GM23338 (cell line): ENCODE data around the gene STK38. TPM values are rescaled to one million over a fixed set of nuclear protein-coding genes. Genes with fewer than 3 reads are reported as not detected.

Experiments used
- ATAC-seq: fragments of 200-7000 bp; cut with Tn5 transposase; 3 replicates; pipeline ENCODE4 v1.9.1; 2020
- DNase-seq: peaks from one replicate; pipeline ENCODE4 v3.0.0-alpha.2; 2015; ENCODE audit warnings: low spot score
- H2AFZ ChIP-seq: fragments of 200-600 bp; sonication (generic); 2 replicates; pipeline ENCODE4 v1.8.0; 2016; ENCODE audit warnings: antibody characterized with exemption, mild to moderate bottlenecking, moderate library complexity
- H3F3A ChIP-seq: fragments of 200-600 bp; sonication (generic); replicated peaks from 2 replicates; pipeline ENCODE4 v1.8.0; 2017; ENCODE audit warnings: antibody characterized with exemption, mixed run types, low read depth
- H3K27ac ChIP-seq: fragments of 200-600 bp; sonication (generic); 2 replicates; pipeline ENCODE4 v1.6.1; 2016; ENCODE audit warnings: low read depth
- H3K27me3 ChIP-seq: fragments of 200-600 bp; sonication (generic); 2 replicates; pipeline ENCODE4 v1.8.0; 2016; ENCODE audit warnings: mild to moderate bottlenecking, mixed run types, moderate library complexity; ENCODE audit not compliant: insufficient read depth
- H3K36me3 ChIP-seq: fragments of 200-600 bp; sonication (generic); 2 replicates; pipeline ENCODE4 v1.8.0; 2016; ENCODE audit warnings: mild to moderate bottlenecking; ENCODE audit not compliant: insufficient read depth
- H3K4me1 ChIP-seq: fragments of 200-600 bp; sonication (generic); 2 replicates; pipeline ENCODE4 v1.8.0; 2016; ENCODE audit warnings: mild to moderate bottlenecking, moderate library complexity; ENCODE audit not compliant: insufficient read depth
- H3K4me2 ChIP-seq: fragments of 200-600 bp; sonication (generic); 2 replicates; pipeline ENCODE4 v1.7.1; 2017; ENCODE audit warnings: mixed run types
- H3K4me3 ChIP-seq: fragments of 200-600 bp; sonication (generic); 2 replicates; pipeline ENCODE4 v1.6.1; 2016; ENCODE audit warnings: mixed run types
- H3K79me2 ChIP-seq: fragments of 200-600 bp; sonication (generic); replicated peaks from 2 replicates; pipeline ENCODE4 v1.8.0; 2017; ENCODE audit warnings: mild to moderate bottlenecking; ENCODE audit not compliant: insufficient read depth
- H3K9me2 ChIP-seq: fragments of 200-600 bp; sonication (generic); 2 replicates; pipeline ENCODE4 v1.8.0; 2017; ENCODE audit not compliant: insufficient read depth
- H4K20me1 ChIP-seq: fragments of 200-600 bp; sonication (generic); replicated peaks from 2 replicates; pipeline ENCODE4 v1.8.0; 2017; ENCODE audit warnings: mild to moderate bottlenecking; ENCODE audit not compliant: insufficient read depth
- H3K27ac Mint-ChIP-seq: 2 replicates; pipeline ENCODE4 v1.8.0; 2020; ENCODE audit warnings: inconsistent platforms, mild to moderate bottlenecking, moderate library complexity, mixed read lengths
- H3K27me3 Mint-ChIP-seq: 3 replicates; pipeline ENCODE4 v1.8.0; 2022; ENCODE audit warnings: low read depth, mild to moderate bottlenecking, moderate library complexity, mixed read lengths, inconsistent platforms; ENCODE audit not compliant: insufficient read depth, poor library complexity
- H3K36me3 Mint-ChIP-seq: 3 replicates; pipeline ENCODE4 v1.8.0; 2021; ENCODE audit warnings: low read depth, mild to moderate bottlenecking, inconsistent platforms, moderate library complexity, mixed read lengths
- H3K4me1 Mint-ChIP-seq: 3 replicates; pipeline ENCODE4 v1.8.0; 2020; ENCODE audit warnings: mild to moderate bottlenecking, inconsistent platforms, mixed read lengths
- H3K4me3 Mint-ChIP-seq: 3 replicates; pipeline ENCODE4 v1.8.0; 2021; ENCODE audit warnings: moderate library complexity, mild to moderate bottlenecking, inconsistent platforms, mixed read lengths
- H3K9me3 Mint-ChIP-seq: 3 replicates; pipeline ENCODE4 v1.8.0; 2020; ENCODE audit warnings: moderate library complexity, mild to moderate bottlenecking, inconsistent platforms, mixed read lengths
- EZH2 ChIP-seq: fragments of 200-600 bp; sonication (generic); IDR thresholded peaks from one replicate; pipeline ENCODE4 v1.8.0; 2017; ENCODE audit warnings: antibody characterized with exemption, mild to moderate bottlenecking, low read depth; ENCODE audit not compliant: unreplicated experiment
- EZH2phosphoT487 ChIP-seq: fragments of 200-600 bp; sonication (generic); IDR thresholded peaks from one replicate; pipeline ENCODE4 v1.8.1; 2018; ENCODE audit warnings: antibody characterized with exemption; ENCODE audit not compliant: unreplicated experiment
- JUNB ChIP-seq: IDR thresholded peaks from one replicate; pipeline ENCODE4 v1.6.1; 2016; ENCODE audit warnings: antibody characterized with exemption; ENCODE audit not compliant: unreplicated experiment
- POLR2AphosphoS5 ChIP-seq: IDR thresholded peaks from 2 replicates; pipeline ENCODE4 v1.6.1; 2016; ENCODE audit warnings: antibody characterized with exemption, low read depth
- ZNF114 ChIP-seq: fragments of 250-450 bp; sonication (Bioruptor Pico); IDR thresholded peaks from 2 replicates; pipeline ENCODE4 v1.5.0; 2020; ENCODE audit warnings: mild to moderate bottlenecking, moderate library complexity
- ZNF462 ChIP-seq: fragments of 250-450 bp; sonication (Bioruptor Pico); IDR thresholded peaks from 2 replicates; pipeline ENCODE4 v1.5.0; 2020; ENCODE audit warnings: mild to moderate bottlenecking, moderate library complexity
- long read RNA-seq: library from polyadenylated mRNA; unstranded; transcript quantifications from one replicate; pipeline ENCODE4 v2.0.0, GENCODE V29; 2020; ENCODE audit not compliant: unreplicated experiment
- polyA plus RNA-seq: library from polyadenylated mRNA; unstranded; fragments of >200 nt; fragmentation: Nextera tagmentation; extraction: Ambion mirVana; gene quantifications from 2 replicates; pipeline ENCODE4 v1.2.1, GENCODE V29; 2016
- total RNA-seq: library from RNA; depleted of rRNA; stranded (reverse); fragments of >200 nt; shearing (Covaris generic); gene quantifications from 2 replicates; pipeline ENCODE4 v1.2.3, GENCODE V29; 2014; rRNA removed
- TF ChIP-seq, protein P1 (sequence below): IDR thresholded peaks from one replicate; pipeline ENCODE4 v1.6.1; 2018; ENCODE audit warnings: antibody characterized with exemption; ENCODE audit not compliant: unreplicated experiment
- TF ChIP-seq, protein P2 (sequence below), 2 experiments: fragments of 200-600 bp in 1 of 2; sonication (generic) in 1 of 2; conservative IDR thresholded peaks; 2 replicates each; pipeline versions ENCODE4 v1.5.1 to v1.6.1; 2016 to 2017; ENCODE audit warnings: antibody characterized with exemption in 2 of 2, low read depth in 2 of 2, mild to moderate bottlenecking in 2 of 2, moderate library complexity in 1 of 2

The STK38 gene
- total RNA-seq (15.2 and 17.4 TPM in 2 replicates), polyA plus RNA-seq (9.0 and 10.8 TPM in 2 replicates)
- long read RNA-seq, partial matches to known transcripts: 1 of 6 reads
- long read RNA-seq, other reads (novel, unspliced or antisense): 4 of 6 reads

DNA sequence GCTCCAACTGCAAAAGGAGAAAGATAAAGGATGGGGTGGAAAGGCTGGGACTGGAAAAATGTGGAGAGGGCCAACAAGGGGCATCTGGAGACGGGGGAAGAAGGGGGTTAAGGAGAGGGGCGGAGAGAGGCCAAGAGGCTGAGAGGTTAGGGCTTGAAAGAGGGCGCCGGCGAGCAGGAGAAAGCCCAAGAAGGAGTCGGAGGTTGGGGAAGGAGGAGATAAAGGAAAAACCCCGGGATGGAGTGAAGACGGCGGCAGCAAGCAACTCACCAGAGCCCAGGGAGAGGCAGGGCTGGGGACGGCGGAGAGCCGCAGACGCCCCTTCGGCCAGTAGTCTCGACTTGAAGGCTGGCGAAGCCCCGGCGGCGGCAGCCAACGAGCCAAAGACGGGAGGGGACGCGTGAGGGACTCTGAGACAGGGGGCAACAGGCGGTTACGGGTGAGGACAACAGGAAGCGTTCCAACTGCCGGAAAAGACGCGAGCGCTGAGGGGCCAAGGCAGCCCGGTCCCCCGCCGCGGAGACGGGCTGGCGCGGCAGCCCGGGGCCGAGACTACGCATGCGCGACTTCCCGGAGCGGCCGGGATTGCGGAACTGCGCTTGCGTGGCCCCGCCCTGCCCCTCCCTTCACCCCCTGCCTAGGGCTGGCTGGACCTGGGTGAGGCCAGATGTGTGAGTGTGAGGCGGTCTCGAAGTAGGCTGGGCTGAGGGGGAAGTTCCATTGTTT lies at the start of gene STK38:
Gene STK38, minus strand, starts transcription at position 560 of the 726 bp plus-strand sequence. CDS start 7,277 bp downstream, outside the sequence.
- no peaks in the 10 kb centered on the region for H3K36me3 ChIP-seq
- no peaks in the 10 kb centered on the region for H3K27me3 ChIP-seq
- peaks cover 11% of the 10 kb centered on the region; the same call in 1 of the 2 replicates for H4K20me1 ChIP-seq
- H3F3A ChIP-seq: no peaks in the 10 kb centered on the region
- TF ChIP-seq ZNF114 (CRISPR knock-in tag) (no peak), JUNB (no peak), EZH2phosphoT487 (no peak), POLR2AphosphoS5 (peak; percentile 75), EZH2 (no peak)
- TF ChIP-seq, protein P1, sequence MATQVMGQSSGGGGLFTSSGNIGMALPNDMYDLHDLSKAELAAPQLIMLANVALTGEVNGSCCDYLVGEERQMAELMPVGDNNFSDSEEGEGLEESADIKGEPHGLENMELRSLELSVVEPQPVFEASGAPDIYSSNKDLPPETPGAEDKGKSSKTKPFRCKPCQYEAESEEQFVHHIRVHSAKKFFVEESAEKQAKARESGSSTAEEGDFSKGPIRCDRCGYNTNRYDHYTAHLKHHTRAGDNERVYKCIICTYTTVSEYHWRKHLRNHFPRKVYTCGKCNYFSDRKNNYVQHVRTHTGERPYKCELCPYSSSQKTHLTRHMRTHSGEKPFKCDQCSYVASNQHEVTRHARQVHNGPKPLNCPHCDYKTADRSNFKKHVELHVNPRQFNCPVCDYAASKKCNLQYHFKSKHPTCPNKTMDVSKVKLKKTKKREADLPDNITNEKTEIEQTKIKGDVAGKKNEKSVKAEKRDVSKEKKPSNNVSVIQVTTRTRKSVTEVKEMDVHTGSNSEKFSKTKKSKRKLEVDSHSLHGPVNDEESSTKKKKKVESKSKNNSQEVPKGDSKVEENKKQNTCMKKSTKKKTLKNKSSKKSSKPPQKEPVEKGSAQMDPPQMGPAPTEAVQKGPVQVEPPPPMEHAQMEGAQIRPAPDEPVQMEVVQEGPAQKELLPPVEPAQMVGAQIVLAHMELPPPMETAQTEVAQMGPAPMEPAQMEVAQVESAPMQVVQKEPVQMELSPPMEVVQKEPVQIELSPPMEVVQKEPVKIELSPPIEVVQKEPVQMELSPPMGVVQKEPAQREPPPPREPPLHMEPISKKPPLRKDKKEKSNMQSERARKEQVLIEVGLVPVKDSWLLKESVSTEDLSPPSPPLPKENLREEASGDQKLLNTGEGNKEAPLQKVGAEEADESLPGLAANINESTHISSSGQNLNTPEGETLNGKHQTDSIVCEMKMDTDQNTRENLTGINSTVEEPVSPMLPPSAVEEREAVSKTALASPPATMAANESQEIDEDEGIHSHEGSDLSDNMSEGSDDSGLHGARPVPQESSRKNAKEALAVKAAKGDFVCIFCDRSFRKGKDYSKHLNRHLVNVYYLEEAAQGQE: no peak
- TF ChIP-seq, protein P2, sequence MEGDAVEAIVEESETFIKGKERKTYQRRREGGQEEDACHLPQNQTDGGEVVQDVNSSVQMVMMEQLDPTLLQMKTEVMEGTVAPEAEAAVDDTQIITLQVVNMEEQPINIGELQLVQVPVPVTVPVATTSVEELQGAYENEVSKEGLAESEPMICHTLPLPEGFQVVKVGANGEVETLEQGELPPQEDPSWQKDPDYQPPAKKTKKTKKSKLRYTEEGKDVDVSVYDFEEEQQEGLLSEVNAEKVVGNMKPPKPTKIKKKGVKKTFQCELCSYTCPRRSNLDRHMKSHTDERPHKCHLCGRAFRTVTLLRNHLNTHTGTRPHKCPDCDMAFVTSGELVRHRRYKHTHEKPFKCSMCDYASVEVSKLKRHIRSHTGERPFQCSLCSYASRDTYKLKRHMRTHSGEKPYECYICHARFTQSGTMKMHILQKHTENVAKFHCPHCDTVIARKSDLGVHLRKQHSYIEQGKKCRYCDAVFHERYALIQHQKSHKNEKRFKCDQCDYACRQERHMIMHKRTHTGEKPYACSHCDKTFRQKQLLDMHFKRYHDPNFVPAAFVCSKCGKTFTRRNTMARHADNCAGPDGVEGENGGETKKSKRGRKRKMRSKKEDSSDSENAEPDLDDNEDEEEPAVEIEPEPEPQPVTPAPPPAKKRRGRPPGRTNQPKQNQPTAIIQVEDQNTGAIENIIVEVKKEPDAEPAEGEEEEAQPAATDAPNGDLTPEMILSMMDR (conservative IDR thresholded peaks at IDR 0.05; ENCODE audit: low read depth in 2 of 2): 0 out of 4 replicates have a peak, but pooled peaks of 1 of the 2 experiments have one; percentile 18
- H3K9me3 Mint-ChIP-seq: no peaks in the 10 kb centered on the region
- peak within 1 kb of the TSS; percentile 86 for H3K27ac Mint-ChIP-seq
- H3K4me1 ChIP-seq: peaks cover 17% of the 10 kb centered on the region
- H3K79me2 ChIP-seq: peaks cover 48% of the 10 kb centered on the region
- peaks cover 7% of the 10 kb centered on the region for H3K4me1 Mint-ChIP-seq
- peak within 1 kb of the TSS; percentile 91 for H3K4me3 Mint-ChIP-seq
- peak; percentile 91 for DNase-seq
- peak within 1 kb of the TSS; percentile 90 for H2AFZ ChIP-seq
- no peaks in the 10 kb centered on the region for H3K9me2 ChIP-seq
- peaks cover 8% of the 10 kb centered on the region; the same call in 2 of the 3 replicates for H3K36me3 Mint-ChIP-seq
- H3K4me2 ChIP-seq: peak within 1 kb of the TSS; percentile 98
- H3K27me3 Mint-ChIP-seq: peaks cover 5% of the 10 kb centered on the region
- peak; percentile 94 for ATAC-seq
- peak within 1 kb of the TSS; percentile 90 for H3K4me3 ChIP-seq
- peak within 1 kb of the TSS; percentile 94 for H3K27ac ChIP-seq

DNA sequence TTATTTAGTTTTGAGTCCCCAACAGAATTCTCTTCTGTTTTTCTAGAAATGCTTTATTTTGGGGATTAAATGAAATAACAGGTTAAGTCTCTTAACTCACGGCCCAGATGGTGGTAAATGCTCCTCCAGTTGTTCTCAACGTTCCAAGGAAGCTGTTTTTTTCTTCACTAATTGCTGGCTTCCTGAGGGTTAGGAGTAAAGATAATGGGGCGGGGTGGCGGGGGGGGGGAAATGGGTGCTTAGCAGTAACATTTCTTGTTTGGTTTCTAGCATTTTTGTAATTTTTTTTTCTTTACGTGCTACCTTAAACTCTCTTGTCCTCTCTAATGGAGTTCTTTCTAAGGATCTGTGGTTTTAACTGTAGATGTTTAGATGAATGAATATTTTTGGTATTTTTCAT lies 49.1 kb upstream of the STK38 start:
- H3K27me3 Mint-ChIP-seq: peaks cover 35% of the 10 kb centered on the region
- peak overlapping the region; percentile 100 for H3K27ac Mint-ChIP-seq
- Histone ChIP-seq H3K9me2 (no peaks in the 10 kb centered on the region), H3K27me3 (no peaks in the 10 kb centered on the region), H3K4me3 (peak overlapping the region; percentile 78), H2AFZ (no peak overlapping the region), H3K79me2 (peaks cover 79% of the 10 kb centered on the region), H4K20me1 (peaks cover 64% of the 10 kb centered on the region), H3K4me2 (peak overlapping the region; percentile 79), H3K4me1 (peaks cover 30% of the 10 kb centered on the region), H3K36me3 (peaks cover 58% of the 10 kb centered on the region), H3F3A (peaks cover 53% of the 10 kb centered on the region), H3K27ac (peak overlapping the region; percentile 94; the same call in 1 of the 2 replicates)
- no peak for DNase-seq
- peak overlapping the region; percentile 95 for H3K4me3 Mint-ChIP-seq
- peaks cover 73% of the 10 kb centered on the region for H3K36me3 Mint-ChIP-seq
- H3K4me1 Mint-ChIP-seq: peaks cover 41% of the 10 kb centered on the region
- ATAC-seq: no peak
- peaks cover 16% of the 10 kb centered on the region; the same call in 2 of the 3 replicates for H3K9me3 Mint-ChIP-seq
- no peak for TF ChIP-seq ZNF462 (CRISPR knock-in tag)
